ENCODE measurements around the gene FXYD3.

FXYD3 gene

DNA sequence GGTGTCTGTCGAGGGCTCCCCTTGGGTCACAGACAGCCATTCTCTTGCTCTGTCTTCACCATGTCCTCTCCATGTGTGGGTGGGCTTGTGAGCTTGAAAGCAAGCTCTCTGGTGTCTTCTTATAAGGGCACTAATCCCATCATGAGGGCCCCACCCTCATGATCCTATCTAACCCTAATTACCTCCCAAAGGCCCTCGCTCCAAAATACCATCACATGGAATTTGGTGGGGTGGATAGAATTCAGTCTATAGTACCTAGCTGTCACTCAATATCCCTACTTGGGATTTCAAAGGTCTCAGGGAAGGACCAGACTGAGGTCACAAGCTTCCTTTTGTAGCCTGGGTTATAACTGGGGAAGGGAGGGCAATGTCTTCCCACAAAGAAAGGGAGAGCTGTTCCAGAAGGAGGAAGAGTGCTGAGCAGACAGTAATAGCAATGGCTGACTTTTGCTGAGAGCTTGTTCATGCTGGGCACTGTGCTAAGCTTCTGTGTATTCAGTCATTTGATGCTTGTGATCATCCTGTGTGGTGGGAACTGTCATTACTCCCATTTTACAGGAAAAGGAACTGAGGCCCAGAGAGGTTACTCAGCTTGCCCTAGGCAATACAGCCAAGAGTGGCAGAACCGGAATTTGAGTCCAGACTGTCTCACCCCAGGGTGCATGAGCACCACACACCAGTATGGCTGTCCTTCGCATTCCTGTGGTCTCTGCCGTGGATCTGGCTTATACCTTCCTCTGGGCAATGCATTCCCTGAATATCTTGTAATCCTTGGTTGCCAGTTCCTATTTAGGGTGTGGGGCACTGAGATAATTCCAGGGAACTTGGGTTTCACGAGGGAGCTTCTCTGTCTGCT is 47.1 kb downstream of the FXYD3 start:
- DNase-seq (ENCODE audit: low read depth): no peak

DNA sequence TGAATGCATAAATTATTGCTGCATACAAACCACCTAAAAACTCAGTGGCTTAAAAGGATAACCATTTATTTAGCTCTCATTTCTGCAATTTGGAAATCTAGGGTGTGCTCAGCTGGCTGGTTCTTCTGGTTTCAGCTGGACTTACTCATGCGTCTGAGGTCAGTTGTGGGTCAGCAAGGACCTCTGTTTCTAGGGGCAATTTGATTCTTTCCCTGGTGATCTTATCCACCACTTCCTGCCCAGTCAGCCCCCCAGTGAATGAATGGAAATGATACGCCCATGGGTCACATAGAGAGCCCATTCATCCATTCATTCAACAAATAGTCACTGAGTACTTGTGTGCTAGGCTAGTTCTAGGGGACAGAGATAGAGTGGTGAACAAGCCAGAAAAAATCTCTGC is 48.8 kb downstream of the FXYD3 start:
- DNase-seq (ENCODE audit: low read depth): no peak

GRCh38 chr19:35165200-35166058 is 49.8 kb downstream of the FXYD3 start:
- no peak for DNase-seq (ENCODE audit: low read depth)

GRCh38 chr19:35166100-35167063 is 50.8 kb downstream of the FXYD3 start:
- DNase-seq (ENCODE audit: low read depth): no peak

GRCh38 chr19:35167251-35168119 is 51.9 kb downstream of the FXYD3 start:
- no peak for DNase-seq (ENCODE audit: low read depth)

DNA sequence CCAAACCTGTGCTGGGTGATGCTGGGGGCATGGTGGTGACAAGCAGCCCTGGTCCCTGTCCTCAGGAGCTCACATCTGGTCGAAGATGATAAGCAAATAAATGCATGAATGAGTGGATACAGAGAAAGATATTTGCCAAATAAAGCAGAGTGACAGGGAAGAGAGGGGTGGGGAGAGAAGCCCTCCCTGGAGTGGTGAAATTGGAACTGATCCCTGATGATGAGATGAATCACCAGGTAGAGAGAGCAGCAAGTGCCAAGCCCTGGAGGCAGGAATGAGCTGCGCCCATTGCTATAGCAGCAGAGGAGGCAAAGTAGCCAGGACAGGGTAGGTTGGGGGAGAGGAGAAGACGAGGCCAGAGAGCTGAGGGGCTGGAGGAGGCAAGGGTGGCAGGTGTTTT is 52.6 kb downstream of the FXYD3 start:
- no peak for DNase-seq (ENCODE audit: low read depth)

GRCh38 chr19:35169221-35169995 is 53.8 kb downstream of the FXYD3 start:
- DNase-seq (ENCODE audit: low read depth): no peak

DNA sequence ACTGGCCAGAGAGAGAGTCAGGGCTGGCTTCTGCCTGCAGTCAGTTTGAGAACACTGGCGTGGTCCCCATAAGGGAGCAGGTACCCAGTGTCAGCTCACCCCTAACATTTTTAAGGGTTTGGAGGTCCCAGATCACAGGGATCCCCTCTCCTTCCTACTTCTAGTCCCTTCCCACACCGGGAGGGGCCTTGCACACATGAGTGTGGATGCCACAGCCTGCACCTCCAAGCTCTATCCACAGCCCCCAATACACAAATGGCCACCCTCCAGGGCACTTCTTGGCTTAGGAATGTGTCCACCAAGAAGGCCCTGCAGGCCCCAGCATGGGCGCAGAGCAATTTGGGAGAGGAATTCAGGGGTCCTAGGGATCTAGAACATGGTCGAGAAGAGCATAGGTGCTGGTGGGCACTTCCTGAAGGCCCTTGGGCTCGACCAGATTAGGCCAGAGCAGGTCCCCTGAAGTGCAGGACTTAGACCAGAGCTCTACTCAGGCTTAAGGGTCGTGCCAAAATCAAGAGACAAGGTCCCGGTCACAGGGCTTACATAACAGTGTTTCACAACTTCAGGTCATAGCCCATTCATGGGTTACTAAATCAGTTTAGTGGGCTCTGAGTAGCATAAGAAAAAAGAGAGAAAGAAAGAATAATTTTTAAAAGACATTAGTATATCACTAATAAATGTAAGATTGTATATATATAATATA is 54.9 kb downstream of the FXYD3 start:
- DNase-seq (ENCODE audit: low read depth): no peak

DNA sequence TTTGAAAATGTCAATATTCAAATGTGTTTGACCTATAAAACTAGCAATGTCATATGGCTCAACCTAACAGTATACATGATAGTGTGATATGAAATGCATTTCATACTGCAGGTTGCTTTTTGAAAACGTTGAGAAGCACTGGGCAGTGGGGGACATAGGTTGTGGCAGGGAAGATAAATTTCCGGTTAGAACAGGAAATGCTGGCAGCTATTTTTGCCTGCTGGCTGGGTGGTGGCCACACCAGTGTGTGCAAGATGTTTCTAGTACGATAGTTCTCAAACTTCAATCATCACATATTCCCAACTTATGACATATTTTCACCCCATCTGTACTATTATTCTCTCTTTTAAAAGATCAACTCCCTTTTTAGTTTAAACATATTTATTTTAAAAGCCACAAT is 56.1 kb downstream of the FXYD3 start:
- DNase-seq (ENCODE audit: low read depth): no peak
